ENCODE results near the gene PRRG1.

The PRRG1 gene

DNA sequence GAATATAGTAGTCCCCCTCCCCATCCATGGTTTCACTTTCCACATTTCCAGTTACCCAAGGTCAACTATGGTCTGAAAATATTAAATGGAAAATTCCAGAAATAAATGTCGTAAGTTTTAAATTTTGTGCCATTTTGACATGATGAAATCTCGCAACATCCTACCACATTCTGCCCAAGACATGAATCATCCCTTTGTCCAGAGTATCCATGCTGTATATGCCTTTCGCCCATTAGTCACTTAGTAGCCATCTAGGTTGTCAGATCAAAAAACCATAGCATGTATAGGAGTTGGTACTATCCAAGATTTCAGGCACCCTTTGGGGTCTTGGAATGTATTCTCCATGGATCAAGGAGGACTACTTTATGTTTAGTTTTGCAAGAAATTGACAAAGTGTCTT lies 8.3 kb downstream of the PRRG1 start:
- TF ChIP-seq CREB1 (IDR thresholded peaks at IDR 0.05; ENCODE audit: low read depth) (no peak), RAD21 (IDR thresholded peaks at IDR 0.05; ENCODE audit: low read depth) (no peak)

GRCh38 chrX:37361596-37361995 lies 12.4 kb downstream of the PRRG1 start:
- no peak for TF ChIP-seq ZBTB7A (IDR thresholded peaks at IDR 0.05; ENCODE audit: low read depth)

DNA sequence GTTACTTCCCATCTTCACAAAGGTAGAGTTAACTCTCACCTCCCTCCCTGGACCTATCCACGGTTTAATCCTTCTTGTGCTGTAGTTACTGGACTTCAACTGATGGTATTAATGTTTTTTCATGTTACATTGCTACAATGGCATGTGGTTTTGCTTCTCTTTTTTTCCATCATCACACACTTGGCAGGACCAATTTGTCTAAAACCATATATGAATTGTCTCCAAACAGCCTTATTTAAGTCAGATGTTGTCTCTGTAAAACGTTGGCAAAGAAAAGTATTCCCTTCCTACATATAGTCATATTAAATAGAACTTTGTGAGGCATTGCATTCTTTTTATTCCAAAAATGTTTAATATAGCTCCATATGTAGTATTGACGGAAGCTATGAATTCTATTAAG lies 15.5 kb downstream of the PRRG1 start:
- no peak for TF ChIP-seq ZBTB7A (IDR thresholded peaks at IDR 0.05; ENCODE audit: low read depth)
- no peak for TF ChIP-seq YY1 (IDR thresholded peaks at IDR 0.05; ENCODE audit: low read depth)

GRCh38 chrX:37367946-37368345 lies 18.8 kb downstream of the PRRG1 start:
- TF ChIP-seq CREB1 (IDR thresholded peaks at IDR 0.05; ENCODE audit: low read depth) (no peak), YY1 (IDR thresholded peaks at IDR 0.05; ENCODE audit: low read depth) (no peak), CEBPB (IDR thresholded peaks at IDR 0.05) (no peak), TEAD4 (IDR thresholded peaks at IDR 0.05) (no peak), EP300 (IDR thresholded peaks at IDR 0.05; ENCODE audit: borderline replicate concordance) (no peak), EGR1 (IDR thresholded peaks at IDR 0.05) (no peak), MAX (IDR thresholded peaks at IDR 0.05) (no peak), TCF12 (IDR thresholded peaks at IDR 0.05; ENCODE audit: low read depth) (no peak), FOXM1 (IDR thresholded peaks at IDR 0.05; ENCODE audit: borderline replicate concordance, low read depth) (no peak), ZBTB7A (IDR thresholded peaks at IDR 0.05; ENCODE audit: low read depth) (no peak), TAF1 (IDR thresholded peaks at IDR 0.05; ENCODE audit: low read depth) (no peak), NFIC (IDR thresholded peaks at IDR 0.05) (no peak), RAD21 (IDR thresholded peaks at IDR 0.05; ENCODE audit: low read depth) (no peak)
- TF ChIP-seq, protein P1, sequence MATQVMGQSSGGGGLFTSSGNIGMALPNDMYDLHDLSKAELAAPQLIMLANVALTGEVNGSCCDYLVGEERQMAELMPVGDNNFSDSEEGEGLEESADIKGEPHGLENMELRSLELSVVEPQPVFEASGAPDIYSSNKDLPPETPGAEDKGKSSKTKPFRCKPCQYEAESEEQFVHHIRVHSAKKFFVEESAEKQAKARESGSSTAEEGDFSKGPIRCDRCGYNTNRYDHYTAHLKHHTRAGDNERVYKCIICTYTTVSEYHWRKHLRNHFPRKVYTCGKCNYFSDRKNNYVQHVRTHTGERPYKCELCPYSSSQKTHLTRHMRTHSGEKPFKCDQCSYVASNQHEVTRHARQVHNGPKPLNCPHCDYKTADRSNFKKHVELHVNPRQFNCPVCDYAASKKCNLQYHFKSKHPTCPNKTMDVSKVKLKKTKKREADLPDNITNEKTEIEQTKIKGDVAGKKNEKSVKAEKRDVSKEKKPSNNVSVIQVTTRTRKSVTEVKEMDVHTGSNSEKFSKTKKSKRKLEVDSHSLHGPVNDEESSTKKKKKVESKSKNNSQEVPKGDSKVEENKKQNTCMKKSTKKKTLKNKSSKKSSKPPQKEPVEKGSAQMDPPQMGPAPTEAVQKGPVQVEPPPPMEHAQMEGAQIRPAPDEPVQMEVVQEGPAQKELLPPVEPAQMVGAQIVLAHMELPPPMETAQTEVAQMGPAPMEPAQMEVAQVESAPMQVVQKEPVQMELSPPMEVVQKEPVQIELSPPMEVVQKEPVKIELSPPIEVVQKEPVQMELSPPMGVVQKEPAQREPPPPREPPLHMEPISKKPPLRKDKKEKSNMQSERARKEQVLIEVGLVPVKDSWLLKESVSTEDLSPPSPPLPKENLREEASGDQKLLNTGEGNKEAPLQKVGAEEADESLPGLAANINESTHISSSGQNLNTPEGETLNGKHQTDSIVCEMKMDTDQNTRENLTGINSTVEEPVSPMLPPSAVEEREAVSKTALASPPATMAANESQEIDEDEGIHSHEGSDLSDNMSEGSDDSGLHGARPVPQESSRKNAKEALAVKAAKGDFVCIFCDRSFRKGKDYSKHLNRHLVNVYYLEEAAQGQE (IDR thresholded peaks at IDR 0.05; ENCODE audit: low read depth) = no peak
- TF ChIP-seq, protein P2, sequence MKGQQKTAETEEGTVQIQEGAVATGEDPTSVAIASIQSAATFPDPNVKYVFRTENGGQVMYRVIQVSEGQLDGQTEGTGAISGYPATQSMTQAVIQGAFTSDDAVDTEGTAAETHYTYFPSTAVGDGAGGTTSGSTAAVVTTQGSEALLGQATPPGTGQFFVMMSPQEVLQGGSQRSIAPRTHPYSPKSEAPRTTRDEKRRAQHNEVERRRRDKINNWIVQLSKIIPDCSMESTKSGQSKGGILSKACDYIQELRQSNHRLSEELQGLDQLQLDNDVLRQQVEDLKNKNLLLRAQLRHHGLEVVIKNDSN (IDR thresholded peaks at IDR 0.05) = no peak

- TF ChIP-seq TAF1 (IDR thresholded peaks at IDR 0.05; ENCODE audit: low read depth) (no peak), EGR1 (IDR thresholded peaks at IDR 0.05) (no peak), TEAD4 (IDR thresholded peaks at IDR 0.05) (no peak), CREB1 (IDR thresholded peaks at IDR 0.05; ENCODE audit: low read depth) (no peak), YY1 (IDR thresholded peaks at IDR 0.05; ENCODE audit: low read depth) (no peak), CEBPB (IDR thresholded peaks at IDR 0.05) (no peak), RAD21 (IDR thresholded peaks at IDR 0.05; ENCODE audit: low read depth) (no peak)
- TF ChIP-seq, protein P2 (IDR thresholded peaks at IDR 0.05) = no peak
- TF ChIP-seq, protein P1 (IDR thresholded peaks at IDR 0.05; ENCODE audit: low read depth) = no peak
Measured at GRCh38 chrX:37370499-37371141, 21.5 kb downstream of the PRRG1 start.

DNA sequence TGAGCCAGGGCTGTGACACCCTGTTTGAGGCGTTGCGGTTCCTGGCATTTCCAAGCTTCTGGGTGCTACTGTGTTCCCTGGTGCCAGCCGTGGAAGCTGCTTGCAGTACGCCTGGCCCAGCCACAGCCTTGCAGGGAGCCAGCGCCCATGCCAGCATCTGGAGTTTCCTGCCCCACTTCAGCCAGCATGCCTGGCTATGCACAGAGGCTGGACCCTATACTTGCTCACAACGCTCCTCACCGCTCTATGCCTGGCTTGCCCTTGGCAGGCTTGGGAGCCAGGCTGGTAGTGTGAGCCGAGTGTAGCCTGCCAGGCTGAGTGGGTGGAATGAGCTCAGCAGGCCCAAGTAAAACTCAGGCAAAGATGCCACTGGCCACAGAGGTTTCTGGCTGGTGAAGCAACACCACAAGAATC lies 22.4 kb downstream of the PRRG1 start:
- TF ChIP-seq ZBTB7A (IDR thresholded peaks at IDR 0.05; ENCODE audit: low read depth) = no peak
- no peak for TF ChIP-seq EP300 (IDR thresholded peaks at IDR 0.05; ENCODE audit: borderline replicate concordance)
- TF ChIP-seq CEBPB (IDR thresholded peaks at IDR 0.05) = no peak
- no peak for TF ChIP-seq EGR1 (IDR thresholded peaks at IDR 0.05)
- no peak for TF ChIP-seq TEAD4 (IDR thresholded peaks at IDR 0.05)
- no peak for TF ChIP-seq RAD21 (IDR thresholded peaks at IDR 0.05; ENCODE audit: low read depth)
- TF ChIP-seq MAX (IDR thresholded peaks at IDR 0.05) = no peak
- no peak for TF ChIP-seq TCF12 (IDR thresholded peaks at IDR 0.05; ENCODE audit: low read depth)
- TF ChIP-seq, protein P1 (IDR thresholded peaks at IDR 0.05; ENCODE audit: low read depth) = no peak
